Activated T-cell treated with anti-CD3 and anti-CD28 coated beads, Interleukin-2, amount 50 U/mL, for 4 hours (primary cell): ENCODE results near the gene DLG2. TPM values are rescaled to one million over a fixed set of nuclear protein-coding genes. Genes with fewer than 3 reads are reported as not detected.

Experiments used
- ATAC-seq, 2 donors: fragments of 200-7000 bp; cut with Tn5 transposase; one replicate each; pipeline ENCODE4 v1.10.0; 2021
- DNase-seq: peaks from one replicate; pipeline ENCODE4 v3.0.0-alpha.2; 2020
- H3K27me3 Mint-ChIP-seq: one replicate; pipeline ENCODE4 v1.8.0; 2021; ENCODE audit warnings: low read depth, mixed read lengths
- H3K36me3 Mint-ChIP-seq: one replicate; pipeline ENCODE4 v1.8.0; 2022; ENCODE audit warnings: mixed read lengths; ENCODE audit not compliant: insufficient read depth
- H3K4me1 Mint-ChIP-seq: one replicate; pipeline ENCODE4 v1.8.0; 2021; ENCODE audit warnings: low read depth, mixed read lengths
- H3K4me3 Mint-ChIP-seq: one replicate; pipeline ENCODE4 v1.8.0; 2021; ENCODE audit warnings: mild to moderate bottlenecking, moderate library complexity, mixed read lengths
- H3K9me3 Mint-ChIP-seq: one replicate; pipeline ENCODE4 v1.8.0; 2021; ENCODE audit warnings: mixed read lengths
- total RNA-seq, 3 donors: library from RNA; stranded (reverse); gene quantifications; one replicate each; pipeline ENCODE4 v1.2.1, GENCODE V29; 2021

DLG2 gene
- total RNA-seq, 3 donors from 2014 or later, result 0.54 to 1.3 (median 0.58) TPM

GRCh38 chr11:85485902-85486301 lies 141.2 kb downstream of the DLG2 start:
- no peaks in the 10 kb centered on the region for H3K27me3 Mint-ChIP-seq
- H3K4me1 Mint-ChIP-seq, result no peaks in the 10 kb centered on the region
- DNase-seq, result no peak
- peaks cover 42% of the 10 kb centered on the region for H3K9me3 Mint-ChIP-seq
- no peak overlapping the region for H3K4me3 Mint-ChIP-seq
- no peak for ATAC-seq
- peaks cover 1% of the 10 kb centered on the region for H3K36me3 Mint-ChIP-seq

GRCh38 chr11:85483861-85484260 lies 143.3 kb downstream of the DLG2 start:
- no peak overlapping the region for H3K4me3 Mint-ChIP-seq
- no peak for ATAC-seq
- no peaks in the 10 kb centered on the region for H3K27me3 Mint-ChIP-seq
- peaks cover 30% of the 10 kb centered on the region for H3K9me3 Mint-ChIP-seq
- peaks cover 1% of the 10 kb centered on the region for H3K36me3 Mint-ChIP-seq
- no peaks in the 10 kb centered on the region for H3K4me1 Mint-ChIP-seq
- DNase-seq, result no peak

- ATAC-seq (no peak), DNase-seq (no peak)
- Mint-ChIP-seq H3K9me3 (peaks cover 15% of the 10 kb centered on the region), H3K36me3 (no peaks in the 10 kb centered on the region), H3K4me3 (no peak overlapping the region), H3K4me1 (no peaks in the 10 kb centered on the region), H3K27me3 (no peaks in the 10 kb centered on the region)
Measured at GRCh38 chr11:85481862-85482261, 145.3 kb downstream of the DLG2 start.

- Mint-ChIP-seq H3K4me1 (no peaks in the 10 kb centered on the region), H3K9me3 (peaks cover 10% of the 10 kb centered on the region), H3K27me3 (no peaks in the 10 kb centered on the region), H3K36me3 (no peaks in the 10 kb centered on the region), H3K4me3 (no peak overlapping the region)
- DNase-seq (no peak), ATAC-seq (no peak)
Measured at GRCh38 chr11:85475660-85476517, 151.3 kb downstream of the DLG2 start.

- H3K9me3 Mint-ChIP-seq, result peaks cover 32% of the 10 kb centered on the region
- no peaks in the 10 kb centered on the region for H3K4me1 Mint-ChIP-seq
- peaks cover 4% of the 10 kb centered on the region for H3K36me3 Mint-ChIP-seq
- ATAC-seq, result no peak
- no peak overlapping the region for H3K4me3 Mint-ChIP-seq
- H3K27me3 Mint-ChIP-seq, result no peaks in the 10 kb centered on the region
- DNase-seq, result no peak
Measured at GRCh38 chr11:85472953-85473352, 154.2 kb downstream of the DLG2 start.

GRCh38 chr11:85464283-85464682 lies 162.9 kb downstream of the DLG2 start:
- H3K9me3 Mint-ChIP-seq, result peaks cover 39% of the 10 kb centered on the region

GRCh38 chr11:85459304-85459703 lies 167.8 kb downstream of the DLG2 start:
- Mint-ChIP-seq H3K4me3 (no peak overlapping the region), H3K9me3 (peaks cover 63% of the 10 kb centered on the region), H3K27me3 (no peaks in the 10 kb centered on the region), H3K36me3 (peaks cover 2% of the 10 kb centered on the region), H3K4me1 (no peaks in the 10 kb centered on the region)
- no peak for ATAC-seq
- no peak for DNase-seq

More at GRCh38 chr11:85464283-85464682, 162.9 kb downstream of the DLG2 start:
- Mint-ChIP-seq H3K27me3 (no peaks in the 10 kb centered on the region), H3K36me3 (no peaks in the 10 kb centered on the region), H3K4me1 (no peaks in the 10 kb centered on the region), H3K4me3 (no peak overlapping the region)
- ATAC-seq (no peak), DNase-seq (no peak)

GRCh38 chr11:85444479-85444878 lies 182.7 kb downstream of the DLG2 start:
- Mint-ChIP-seq H3K27me3 (no peaks in the 10 kb centered on the region), H3K9me3 (peaks cover 20% of the 10 kb centered on the region)
- ATAC-seq, result no peak

GRCh38 chr11:85440273-85440672 lies 186.9 kb downstream of the DLG2 start:
- H3K4me3 Mint-ChIP-seq, result no peak overlapping the region
- ATAC-seq, result no peak
- no peaks in the 10 kb centered on the region for H3K36me3 Mint-ChIP-seq
- H3K9me3 Mint-ChIP-seq, result peaks cover 28% of the 10 kb centered on the region
- DNase-seq, result no peak
- H3K4me1 Mint-ChIP-seq, result no peaks in the 10 kb centered on the region
- H3K27me3 Mint-ChIP-seq, result no peaks in the 10 kb centered on the region

More at GRCh38 chr11:85444479-85444878, 182.7 kb downstream of the DLG2 start:
- no peaks in the 10 kb centered on the region for H3K4me1 Mint-ChIP-seq
- no peaks in the 10 kb centered on the region for H3K36me3 Mint-ChIP-seq
- H3K4me3 Mint-ChIP-seq, result no peak overlapping the region
- DNase-seq, result no peak

- DNase-seq (no peak), ATAC-seq (no peak)
- Mint-ChIP-seq H3K27me3 (no peaks in the 10 kb centered on the region), H3K9me3 (peaks cover 44% of the 10 kb centered on the region), H3K4me3 (no peak overlapping the region), H3K36me3 (no peaks in the 10 kb centered on the region), H3K4me1 (no peaks in the 10 kb centered on the region)
Measured at GRCh38 chr11:85438328-85438727, 188.8 kb downstream of the DLG2 start.

GRCh38 chr11:85431319-85431718 lies 195.8 kb downstream of the DLG2 start:
- no peak overlapping the region for H3K4me3 Mint-ChIP-seq
- ATAC-seq, result no peak
- no peaks in the 10 kb centered on the region for H3K4me1 Mint-ChIP-seq
- H3K9me3 Mint-ChIP-seq, result peaks cover 71% of the 10 kb centered on the region
- H3K27me3 Mint-ChIP-seq, result no peaks in the 10 kb centered on the region
- no peak for DNase-seq
- H3K36me3 Mint-ChIP-seq, result no peaks in the 10 kb centered on the region

GRCh38 chr11:85423794-85424193 lies 203.3 kb downstream of the DLG2 start:
- Mint-ChIP-seq H3K36me3 (no peaks in the 10 kb centered on the region), H3K4me3 (no peak overlapping the region), H3K4me1 (no peaks in the 10 kb centered on the region), H3K9me3 (peaks cover 45% of the 10 kb centered on the region), H3K27me3 (no peaks in the 10 kb centered on the region)
- no peak for DNase-seq
- ATAC-seq, result no peak

- Mint-ChIP-seq H3K4me3 (no peak overlapping the region), H3K4me1 (no peaks in the 10 kb centered on the region), H3K36me3 (no peaks in the 10 kb centered on the region), H3K27me3 (no peaks in the 10 kb centered on the region), H3K9me3 (peaks cover 45% of the 10 kb centered on the region)
- ATAC-seq (no peak), DNase-seq (no peak)
Measured at GRCh38 chr11:85423316-85423715, 203.8 kb downstream of the DLG2 start.

- H3K9me3 Mint-ChIP-seq, result peaks cover 71% of the 10 kb centered on the region
- no peaks in the 10 kb centered on the region for H3K36me3 Mint-ChIP-seq
- DNase-seq (no peak), ATAC-seq (no peak)
- H3K27me3 Mint-ChIP-seq, result no peaks in the 10 kb centered on the region
- H3K4me1 Mint-ChIP-seq, result no peaks in the 10 kb centered on the region
- no peak overlapping the region for H3K4me3 Mint-ChIP-seq
Measured at GRCh38 chr11:85414175-85414574, 213.0 kb downstream of the DLG2 start.

- no peak overlapping the region for H3K4me3 Mint-ChIP-seq
- no peaks in the 10 kb centered on the region for H3K4me1 Mint-ChIP-seq
- DNase-seq (no peak), ATAC-seq (no peak)
- peaks cover 43% of the 10 kb centered on the region for H3K9me3 Mint-ChIP-seq
- no peaks in the 10 kb centered on the region for H3K27me3 Mint-ChIP-seq
- no peaks in the 10 kb centered on the region for H3K36me3 Mint-ChIP-seq
Measured at GRCh38 chr11:85407648-85408047, 219.5 kb downstream of the DLG2 start.
